GM06990 (cell line): ENCODE measurements around the gene TNS1.

Experiments
- DNase-seq: peaks from one replicate; pipeline ENCODE4 v3.0.0-alpha.2; 2011; ENCODE audit not compliant: insufficient read length; ENCODE audit errors: extremely low read depth
- H3K27me3 ChIP-seq: replicated peaks from 2 replicates; pipeline ENCODE4 v1.6.0; 2011; ENCODE audit warnings: low read length; ENCODE audit not compliant: control insufficient read depth, insufficient read depth
- H3K36me3 ChIP-seq: 2 replicates; pipeline ENCODE4 v1.5.1; 2011; ENCODE audit warnings: low read length; ENCODE audit not compliant: control insufficient read depth, insufficient read depth
- H3K4me3 ChIP-seq: replicated peaks from 2 replicates; pipeline ENCODE4 v1.5.1; 2011; ENCODE audit warnings: low read depth, mild to moderate bottlenecking, control low read depth, low read length
- TF ChIP-seq, protein P1 (sequence below): IDR thresholded peaks from 2 replicates; pipeline ENCODE4 v1.5.1; 2011; ENCODE audit warnings: low read length, control low read depth, mild to moderate bottlenecking, inconsistent platforms; ENCODE audit not compliant: insufficient read depth, poor library complexity, severe bottlenecking

Gene TNS1

DNA sequence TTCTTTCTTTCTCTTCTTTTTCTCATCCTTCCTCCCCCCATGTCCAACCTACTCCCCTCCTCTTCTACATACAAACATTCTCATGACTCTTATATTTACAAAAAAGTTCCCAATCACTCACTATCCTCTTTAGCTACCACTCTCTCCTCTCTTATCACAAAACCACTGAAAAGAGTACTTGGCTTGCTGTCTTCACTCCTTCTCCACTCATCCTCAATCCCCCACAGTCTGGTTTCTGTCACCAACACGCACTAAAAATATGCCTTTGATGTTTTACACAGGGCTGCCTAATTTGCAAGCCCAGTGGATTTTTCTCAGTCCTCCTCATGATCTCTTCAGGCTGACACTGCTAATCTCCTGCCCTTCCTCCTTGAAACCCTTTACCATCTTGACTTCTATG, 159.5 kb downstream of the TNS1 start:
- DNase-seq = no peak
- Histone ChIP-seq H3K27me3 (peaks cover 2% of the 10 kb centered on the region), H3K4me3 (no peak overlapping the region), H3K36me3 (no peaks in the 10 kb centered on the region)
- TF ChIP-seq, protein P1, sequence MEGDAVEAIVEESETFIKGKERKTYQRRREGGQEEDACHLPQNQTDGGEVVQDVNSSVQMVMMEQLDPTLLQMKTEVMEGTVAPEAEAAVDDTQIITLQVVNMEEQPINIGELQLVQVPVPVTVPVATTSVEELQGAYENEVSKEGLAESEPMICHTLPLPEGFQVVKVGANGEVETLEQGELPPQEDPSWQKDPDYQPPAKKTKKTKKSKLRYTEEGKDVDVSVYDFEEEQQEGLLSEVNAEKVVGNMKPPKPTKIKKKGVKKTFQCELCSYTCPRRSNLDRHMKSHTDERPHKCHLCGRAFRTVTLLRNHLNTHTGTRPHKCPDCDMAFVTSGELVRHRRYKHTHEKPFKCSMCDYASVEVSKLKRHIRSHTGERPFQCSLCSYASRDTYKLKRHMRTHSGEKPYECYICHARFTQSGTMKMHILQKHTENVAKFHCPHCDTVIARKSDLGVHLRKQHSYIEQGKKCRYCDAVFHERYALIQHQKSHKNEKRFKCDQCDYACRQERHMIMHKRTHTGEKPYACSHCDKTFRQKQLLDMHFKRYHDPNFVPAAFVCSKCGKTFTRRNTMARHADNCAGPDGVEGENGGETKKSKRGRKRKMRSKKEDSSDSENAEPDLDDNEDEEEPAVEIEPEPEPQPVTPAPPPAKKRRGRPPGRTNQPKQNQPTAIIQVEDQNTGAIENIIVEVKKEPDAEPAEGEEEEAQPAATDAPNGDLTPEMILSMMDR = no peak

DNA sequence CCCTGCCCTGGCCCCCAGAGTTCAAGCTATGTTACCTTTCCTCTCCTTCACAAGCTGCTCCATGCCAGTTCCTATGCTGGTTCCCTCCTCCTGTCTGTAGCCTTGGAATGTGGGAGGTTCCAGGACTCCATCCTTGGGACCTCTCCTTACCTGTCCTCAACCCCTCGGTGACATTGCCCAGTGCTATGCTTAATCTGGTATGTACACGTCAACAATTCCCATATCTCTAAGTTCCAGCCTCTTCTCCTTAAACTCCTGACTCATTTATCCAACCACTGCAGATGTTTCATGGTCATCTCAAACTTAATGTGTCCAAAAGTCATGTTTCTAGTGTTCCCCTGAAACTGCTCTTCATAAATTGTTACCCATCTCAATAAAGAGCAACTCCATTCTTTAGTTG, 160.8 kb downstream of the TNS1 start:
- Histone ChIP-seq H3K36me3 (no peaks in the 10 kb centered on the region), H3K4me3 (no peak overlapping the region), H3K27me3 (peaks cover 3% of the 10 kb centered on the region)
- DNase-seq = no peak
- TF ChIP-seq, protein P1 = no peak

DNA sequence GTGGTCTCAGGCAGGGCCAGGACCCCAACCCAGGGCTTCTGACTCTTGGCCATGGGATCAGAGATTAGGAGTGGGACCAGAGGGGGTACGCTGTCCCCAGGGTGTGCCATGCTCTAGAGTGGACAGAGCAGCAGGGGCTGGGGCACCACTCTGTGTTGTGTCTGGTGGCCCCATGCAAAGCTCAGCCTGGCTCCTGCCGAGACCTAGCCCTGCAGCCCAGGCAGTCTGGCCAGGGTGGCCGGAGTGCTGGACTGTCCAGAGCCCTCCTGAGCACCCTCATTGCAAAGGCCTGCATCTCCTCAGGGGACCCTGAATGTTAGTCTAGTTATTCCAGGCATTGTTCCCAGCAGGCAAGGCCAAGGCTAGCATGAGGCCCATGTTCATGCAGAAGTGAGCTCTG, 162.3 kb downstream of the TNS1 start:
- TF ChIP-seq, protein P1 = no peak
- Histone ChIP-seq H3K4me3 (no peak overlapping the region), H3K27me3 (peaks cover 3% of the 10 kb centered on the region), H3K36me3 (no peaks in the 10 kb centered on the region)
- no peak for DNase-seq

DNA sequence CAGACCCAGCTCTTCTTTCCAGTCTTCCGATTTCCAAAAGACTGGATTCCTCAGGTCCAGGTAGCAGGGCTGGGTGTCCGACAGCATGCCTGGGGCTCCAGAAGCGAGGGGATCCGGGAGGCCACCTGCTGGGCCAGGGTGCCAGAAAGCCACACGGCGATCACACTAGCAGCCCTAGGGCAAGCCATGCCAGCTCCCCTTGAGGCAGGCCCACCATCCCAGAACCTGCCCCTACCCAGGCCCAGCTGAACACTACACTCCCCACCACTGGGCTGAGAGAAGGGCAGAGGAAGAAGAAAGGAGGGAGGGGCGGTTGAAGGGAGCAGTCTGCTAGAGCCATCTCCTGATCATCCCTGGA, 163.1 kb downstream of the TNS1 start:
- H3K27me3 ChIP-seq = peaks cover 1% of the 10 kb centered on the region; the same call in 1 of the 2 replicates
- H3K4me3 ChIP-seq = no peak overlapping the region
- no peaks in the 10 kb centered on the region for H3K36me3 ChIP-seq
- DNase-seq = no peak
- TF ChIP-seq, protein P1 = no peak

DNA sequence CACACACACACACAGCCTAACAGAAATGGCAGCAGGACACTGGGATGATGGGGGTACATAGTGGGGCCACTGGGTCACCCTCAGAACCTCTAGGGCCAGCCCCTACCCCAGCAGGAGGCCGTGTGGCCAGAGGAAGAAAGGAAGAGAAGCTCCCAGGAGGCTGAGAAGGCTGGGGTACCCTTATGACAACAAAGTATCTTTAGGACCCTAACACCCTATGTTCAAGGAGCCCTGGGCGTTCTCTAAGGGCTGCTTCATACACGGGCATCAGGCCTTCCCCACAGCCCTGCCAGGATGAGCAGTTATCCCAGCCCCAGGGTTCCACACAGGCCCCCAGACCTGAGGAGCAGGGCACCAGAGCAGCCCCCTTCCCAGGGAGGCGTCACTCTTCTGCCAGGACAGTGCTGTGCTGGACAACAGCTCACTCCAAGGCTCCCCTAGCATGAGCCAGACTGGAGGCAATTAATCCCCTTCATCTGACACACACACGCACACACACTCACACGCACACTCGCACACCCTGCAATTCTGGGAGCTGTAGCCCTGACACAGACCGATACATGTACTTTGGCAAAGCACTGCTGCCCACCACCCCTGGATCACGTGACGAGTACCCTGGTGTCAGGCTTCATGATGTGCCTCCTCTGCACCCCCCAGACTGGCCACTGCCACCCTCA, 163.6 kb downstream of the TNS1 start:
- Histone ChIP-seq H3K4me3 (no peak overlapping the region), H3K36me3 (no peaks in the 10 kb centered on the region), H3K27me3 (peaks cover 1% of the 10 kb centered on the region; the same call in 1 of the 2 replicates)
- TF ChIP-seq, protein P1 = no peak
- no peak for DNase-seq

DNA sequence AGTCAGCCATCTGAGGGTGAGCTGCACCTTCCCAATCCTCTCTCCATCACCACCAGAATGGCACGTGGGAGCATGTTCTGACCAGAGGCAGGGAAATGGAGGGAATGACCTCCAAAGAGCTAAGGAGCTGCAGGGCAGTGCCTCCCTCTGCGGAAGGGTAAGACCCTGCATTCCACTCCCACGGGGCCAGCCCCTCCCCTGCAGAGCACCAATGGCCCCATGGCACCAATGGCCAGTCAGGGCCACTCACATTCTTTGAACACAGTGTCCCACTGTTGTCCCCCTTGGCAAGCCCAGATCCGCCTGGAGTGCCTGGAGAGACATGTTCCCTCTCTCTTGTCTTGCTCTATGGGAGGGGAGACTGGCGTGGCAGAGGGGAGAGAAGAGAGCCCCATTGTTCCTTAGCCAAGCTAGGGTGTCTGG, 164.4 kb downstream of the TNS1 start:
- DNase-seq = no peak
- Histone ChIP-seq H3K4me3 (no peak overlapping the region), H3K27me3 (peaks cover 3% of the 10 kb centered on the region), H3K36me3 (no peaks in the 10 kb centered on the region)
- TF ChIP-seq, protein P1 = no peak
